ENCODE results near the gene OBP2A.

The OBP2A gene

DNA sequence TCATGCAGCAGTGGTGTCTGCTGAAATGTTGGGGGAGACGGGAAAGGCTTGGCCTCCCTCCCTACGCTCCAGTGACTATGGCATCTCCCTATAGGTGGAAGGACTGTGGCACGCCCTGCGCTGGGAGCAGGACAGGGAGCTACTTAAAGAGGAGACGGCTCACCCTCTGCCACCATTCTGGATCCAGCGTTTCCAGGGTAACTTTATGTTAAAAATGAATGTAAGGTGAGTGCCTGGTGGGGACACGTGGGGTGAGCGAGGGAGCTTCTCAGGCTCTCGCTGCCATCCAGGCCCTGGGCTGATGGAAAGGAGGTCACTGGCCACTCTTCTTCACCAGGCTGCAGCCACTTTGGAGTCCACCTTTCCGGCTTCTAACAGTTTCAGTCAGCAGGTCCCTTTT, 31.3 kb downstream of the OBP2A start:
- Histone ChIP-seq H3K4me1 (ENCODE audit: control insufficient read depth in 5 of 5, insufficient read depth in 5 of 5, low read length in 5 of 5) (no peaks in the 10 kb centered on the region), H3K27me3 (ENCODE audit: control insufficient read depth in 5 of 5, insufficient read depth in 4 of 5, low read length in 5 of 5) (peaks cover 0 to 21% (median 9%) of the 10 kb centered on the region in 5 donors), H3K9ac (ENCODE audit: low read length in 5 of 5) (no peak overlapping the region), H3K4me3 (ENCODE audit: low read depth in 1 of 5, low read length in 5 of 5) (no peak overlapping the region), H3K27ac (ENCODE audit: low read depth, low read length) (no peak overlapping the region), H3K36me3 (ENCODE audit: control insufficient read depth in 5 of 5, insufficient read depth in 5 of 5, low read length in 5 of 5) (no peaks in the 10 kb centered on the region), H3K9me3 (ENCODE audit: control insufficient read depth in 5 of 5, low read length in 5 of 5) (peaks cover 0 to 3% (median 0%) of the 10 kb centered on the region in 5 donors)

DNA sequence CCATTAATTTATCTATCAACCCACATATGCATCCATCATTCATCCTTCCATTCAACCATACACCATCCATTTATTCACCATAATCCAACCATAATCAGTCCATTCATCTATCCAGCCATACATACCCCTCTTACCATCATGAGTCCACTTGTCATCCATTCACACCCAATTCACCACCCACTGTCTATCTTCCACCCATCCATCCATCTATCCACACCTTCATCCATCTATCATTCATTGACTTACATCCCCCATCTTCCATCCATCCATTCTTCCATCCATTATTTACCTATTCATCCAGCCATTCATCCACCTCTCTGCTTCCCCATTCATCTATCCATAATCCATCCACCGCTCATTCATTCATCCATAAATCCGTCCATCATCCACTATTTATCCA, 33.4 kb downstream of the OBP2A start:
- H3K4me3 ChIP-seq (ENCODE audit: low read depth in 1 of 5, low read length in 5 of 5), result no peak overlapping the region
- H3K27me3 ChIP-seq (ENCODE audit: control insufficient read depth in 5 of 5, insufficient read depth in 4 of 5, low read length in 5 of 5), result peaks cover 3 to 28% (median 14%) of the 10 kb centered on the region in 5 donors
- no peak overlapping the region for H3K9ac ChIP-seq (ENCODE audit: low read length in 5 of 5)
- no peaks in the 10 kb centered on the region for H3K36me3 ChIP-seq (ENCODE audit: control insufficient read depth in 5 of 5, insufficient read depth in 5 of 5, low read length in 5 of 5)
- no peak overlapping the region for H3K27ac ChIP-seq (ENCODE audit: low read depth, low read length)
- H3K9me3 ChIP-seq (ENCODE audit: control insufficient read depth in 5 of 5, low read length in 5 of 5), result peaks cover 0 to 3% (median 0%) of the 10 kb centered on the region in 5 donors
- peaks cover 0 to 2% (median 0%) of the 10 kb centered on the region in 5 donors for H3K4me1 ChIP-seq (ENCODE audit: control insufficient read depth in 5 of 5, insufficient read depth in 5 of 5, low read length in 5 of 5)

DNA sequence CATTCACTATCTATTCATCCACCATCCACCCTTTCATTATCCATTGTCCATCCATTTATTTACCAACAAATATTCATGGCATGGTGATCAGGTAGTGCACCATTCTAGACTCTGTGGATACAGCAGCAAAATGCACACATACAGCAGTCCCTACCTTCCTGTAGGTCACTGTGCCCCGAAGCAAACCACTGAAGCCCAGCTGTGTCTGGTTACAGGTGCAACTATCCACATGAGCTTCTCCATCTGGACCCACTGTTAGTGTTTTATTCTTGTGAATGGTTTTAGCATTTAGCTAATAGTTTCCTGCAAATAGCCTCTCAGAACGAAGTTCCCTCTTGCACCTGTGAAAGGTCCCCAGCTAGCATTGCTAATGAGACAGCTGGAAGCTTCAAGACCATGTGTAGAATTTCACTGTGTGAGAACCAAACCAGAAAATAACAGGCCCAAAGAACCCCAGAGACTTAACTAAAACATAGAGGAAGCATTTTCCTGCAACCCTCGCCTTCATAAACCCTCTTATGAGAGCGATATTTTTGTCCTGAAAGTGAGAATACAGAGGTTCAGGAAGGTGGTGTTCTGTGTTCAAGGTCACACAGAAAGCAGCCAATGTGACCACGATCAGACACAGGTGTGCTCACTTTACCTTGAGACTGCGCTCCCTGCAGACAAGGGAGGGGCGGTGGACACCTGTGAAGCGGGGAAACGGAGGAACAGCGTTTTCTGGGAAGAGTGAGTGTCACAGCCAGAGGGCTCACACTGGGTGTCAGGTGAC, 34.1 kb downstream of the OBP2A start:
- Histone ChIP-seq H3K36me3 (ENCODE audit: control insufficient read depth in 5 of 5, insufficient read depth in 5 of 5, low read length in 5 of 5) (no peaks in the 10 kb centered on the region), H3K9ac (ENCODE audit: low read length in 5 of 5) (no peak overlapping the region), H3K4me1 (ENCODE audit: control insufficient read depth in 5 of 5, insufficient read depth in 5 of 5, low read length in 5 of 5) (peaks cover 0 to 7% (median 0%) of the 10 kb centered on the region in 5 donors), H3K9me3 (ENCODE audit: control insufficient read depth in 5 of 5, low read length in 5 of 5) (peaks cover 0 to 3% (median 0%) of the 10 kb centered on the region in 5 donors), H3K27ac (ENCODE audit: low read depth, low read length) (no peak overlapping the region), H3K4me3 (ENCODE audit: low read depth in 1 of 5, low read length in 5 of 5) (no peak overlapping the region), H3K27me3 (ENCODE audit: control insufficient read depth in 5 of 5, insufficient read depth in 4 of 5, low read length in 5 of 5) (peaks cover 3 to 26% (median 11%) of the 10 kb centered on the region in 5 donors)

DNA sequence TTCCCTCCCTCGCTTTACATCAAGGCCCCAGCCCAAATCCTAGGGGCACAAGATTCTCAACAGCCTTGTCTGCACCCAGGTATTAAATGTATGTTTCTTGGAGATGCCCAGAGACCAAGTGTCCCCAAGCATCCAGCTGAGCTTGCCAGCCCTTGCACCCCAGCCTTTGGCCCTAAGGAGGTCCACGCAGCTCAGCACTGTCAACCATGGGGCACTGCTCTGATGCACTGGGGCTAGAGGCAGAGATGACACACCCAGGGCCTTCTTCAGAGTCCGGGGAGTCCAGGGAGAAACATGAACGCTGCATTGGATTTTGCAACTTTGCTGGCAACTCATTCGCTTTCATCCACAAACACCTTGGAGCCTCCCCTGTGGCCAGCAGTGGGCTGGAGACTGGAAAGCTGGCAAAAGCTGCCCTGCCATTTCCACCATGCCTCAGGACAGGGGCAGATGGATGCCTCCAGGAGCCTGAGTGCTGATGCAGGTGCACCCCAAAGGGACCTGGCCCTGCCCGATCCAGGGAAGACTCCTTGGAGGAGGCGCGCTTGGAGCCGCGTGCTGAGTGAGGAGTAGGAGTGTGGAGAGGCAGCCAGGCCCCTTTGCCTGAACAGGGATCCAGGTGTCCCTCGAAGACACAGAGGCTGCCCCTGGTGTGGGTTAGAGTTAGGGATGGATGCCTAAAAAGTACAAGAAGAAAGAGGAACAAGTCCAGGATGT, 34.9 kb downstream of the OBP2A start:
- H3K9ac ChIP-seq (ENCODE audit: low read length in 5 of 5), result no peak overlapping the region
- H3K27me3 ChIP-seq (ENCODE audit: control insufficient read depth in 5 of 5, insufficient read depth in 4 of 5, low read length in 5 of 5), result peaks cover 3 to 27% (median 11%) of the 10 kb centered on the region in 5 donors
- no peak overlapping the region for H3K27ac ChIP-seq (ENCODE audit: low read depth, low read length)
- H3K9me3 ChIP-seq (ENCODE audit: control insufficient read depth in 5 of 5, low read length in 5 of 5), result peaks cover 0 to 3% (median 0%) of the 10 kb centered on the region in 5 donors
- peaks cover 0 to 7% (median 0%) of the 10 kb centered on the region in 5 donors for H3K4me1 ChIP-seq (ENCODE audit: control insufficient read depth in 5 of 5, insufficient read depth in 5 of 5, low read length in 5 of 5)
- no peaks in the 10 kb centered on the region for H3K36me3 ChIP-seq (ENCODE audit: control insufficient read depth in 5 of 5, insufficient read depth in 5 of 5, low read length in 5 of 5)
- H3K4me3 ChIP-seq (ENCODE audit: low read depth in 1 of 5, low read length in 5 of 5), result no peak overlapping the region

DNA sequence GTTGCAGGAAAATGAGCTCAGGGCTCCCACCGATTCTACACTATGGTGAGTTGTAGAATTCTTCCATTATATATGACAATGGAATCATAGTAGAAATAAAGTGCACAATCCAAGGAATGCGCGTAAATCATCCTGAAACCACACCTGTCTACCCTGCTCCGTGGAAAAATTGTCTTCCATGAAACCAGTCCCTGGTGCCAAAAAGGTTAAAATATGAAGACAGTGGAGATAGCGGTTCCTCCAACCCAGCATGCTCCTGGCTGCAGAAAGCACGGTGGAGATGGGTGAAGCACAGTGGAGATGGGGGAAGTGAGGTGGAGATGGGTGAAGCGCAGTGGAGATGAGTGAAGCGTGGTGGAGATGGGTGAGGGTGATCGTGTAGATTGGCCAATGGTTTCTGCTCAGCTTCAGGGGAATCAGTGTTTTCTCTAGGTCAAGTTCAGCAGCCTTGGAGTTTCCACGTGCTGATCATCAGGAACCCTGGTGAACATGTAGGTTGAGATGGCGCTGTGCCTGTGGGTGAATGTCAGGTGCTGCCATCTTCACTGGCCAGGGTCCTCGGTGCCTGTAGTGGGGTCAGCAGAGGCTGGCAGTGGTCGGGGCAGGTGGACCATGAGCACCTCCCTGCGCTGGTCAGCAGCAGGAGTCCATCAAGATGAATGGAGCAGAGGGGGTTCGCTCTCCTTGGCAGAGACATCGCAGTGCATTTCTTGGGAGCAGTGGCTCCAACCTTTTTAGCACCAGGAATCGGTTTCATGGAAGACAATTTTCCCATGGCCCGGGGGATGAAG, 35.9 kb downstream of the OBP2A start:
- H3K9ac ChIP-seq (ENCODE audit: low read length in 5 of 5), result no peak overlapping the region
- peaks cover 0 to 3% (median 0%) of the 10 kb centered on the region in 5 donors for H3K9me3 ChIP-seq (ENCODE audit: control insufficient read depth in 5 of 5, low read length in 5 of 5)
- peaks cover 6 to 27% (median 11%) of the 10 kb centered on the region in 5 donors for H3K27me3 ChIP-seq (ENCODE audit: control insufficient read depth in 5 of 5, insufficient read depth in 4 of 5, low read length in 5 of 5)
- peaks cover 0 to 7% (median 0%) of the 10 kb centered on the region in 5 donors for H3K4me1 ChIP-seq (ENCODE audit: control insufficient read depth in 5 of 5, insufficient read depth in 5 of 5, low read length in 5 of 5)
- no peak overlapping the region for H3K27ac ChIP-seq (ENCODE audit: low read depth, low read length)
- H3K36me3 ChIP-seq (ENCODE audit: control insufficient read depth in 5 of 5, insufficient read depth in 5 of 5, low read length in 5 of 5), result no peaks in the 10 kb centered on the region
- no peak overlapping the region for H3K4me3 ChIP-seq (ENCODE audit: low read depth in 1 of 5, low read length in 5 of 5)

DNA sequence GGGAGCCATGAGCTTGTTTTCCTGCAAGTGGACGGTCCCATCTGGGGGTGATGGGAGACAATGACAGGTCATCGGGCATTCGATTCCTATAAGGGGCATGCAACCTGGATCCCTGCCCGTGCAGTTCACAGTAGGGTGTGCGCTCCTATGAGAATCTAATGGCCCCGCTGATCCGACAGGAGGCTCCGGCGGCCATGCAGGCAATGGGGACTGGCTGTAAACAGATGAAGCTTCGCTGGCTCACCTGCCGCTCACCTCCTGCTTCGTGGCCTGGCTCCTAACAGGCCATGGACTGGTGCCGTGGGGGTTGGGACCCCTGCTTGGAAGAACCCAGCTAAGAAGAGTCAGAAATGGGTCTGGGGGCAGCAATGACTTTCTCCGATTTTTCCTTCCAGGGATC, 36.6 kb downstream of the OBP2A start:
- peaks cover 6 to 30% (median 11%) of the 10 kb centered on the region in 5 donors for H3K27me3 ChIP-seq (ENCODE audit: control insufficient read depth in 5 of 5, insufficient read depth in 4 of 5, low read length in 5 of 5)
- no peaks in the 10 kb centered on the region for H3K36me3 ChIP-seq (ENCODE audit: control insufficient read depth in 5 of 5, insufficient read depth in 5 of 5, low read length in 5 of 5)
- no peak overlapping the region for H3K27ac ChIP-seq (ENCODE audit: low read depth, low read length)
- H3K4me3 ChIP-seq (ENCODE audit: low read depth in 1 of 5, low read length in 5 of 5), result no peak overlapping the region
- H3K4me1 ChIP-seq (ENCODE audit: control insufficient read depth in 5 of 5, insufficient read depth in 5 of 5, low read length in 5 of 5), result peaks cover 0 to 7% (median 0%) of the 10 kb centered on the region in 5 donors
- peaks cover 0 to 3% (median 0%) of the 10 kb centered on the region in 5 donors for H3K9me3 ChIP-seq (ENCODE audit: control insufficient read depth in 5 of 5, low read length in 5 of 5)
- no peak overlapping the region for H3K9ac ChIP-seq (ENCODE audit: low read length in 5 of 5)

DNA sequence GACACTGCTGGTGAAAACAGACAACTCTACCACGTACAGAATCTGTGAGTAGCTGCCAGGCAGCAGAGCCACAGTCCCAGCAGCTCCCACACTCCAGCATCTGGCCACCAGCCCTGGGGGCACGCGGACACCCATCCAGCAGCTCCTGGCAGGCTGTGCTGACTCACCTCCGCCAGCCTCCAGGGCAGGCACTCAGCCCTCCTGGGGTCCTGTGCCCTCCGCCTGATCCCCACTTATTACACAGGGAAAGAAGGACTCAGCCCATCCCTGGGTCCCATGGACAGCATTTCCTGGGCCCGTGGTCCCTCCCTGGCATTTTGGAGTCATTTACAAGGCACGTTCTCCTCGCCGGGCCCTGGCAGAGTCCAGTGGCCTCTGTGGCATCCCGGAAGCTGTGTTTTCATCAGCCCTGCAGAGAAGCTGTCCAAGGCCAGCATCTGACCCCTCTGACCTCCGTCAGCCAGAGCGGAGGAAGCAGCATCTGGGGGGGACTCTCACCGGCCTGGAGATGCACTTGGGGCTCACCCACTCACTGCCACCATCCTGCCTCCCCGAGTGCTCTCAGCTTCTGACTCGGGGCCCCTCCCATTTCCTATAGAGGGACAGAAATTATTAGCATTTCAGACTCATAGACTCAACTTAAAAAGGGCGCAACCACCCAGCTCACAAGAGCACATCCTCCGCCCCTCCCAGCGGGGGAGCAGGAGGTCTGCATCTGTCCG, 37.2 kb downstream of the OBP2A start:
- H3K4me3 ChIP-seq (ENCODE audit: low read depth in 1 of 5, low read length in 5 of 5), result no peak overlapping the region

DNA sequence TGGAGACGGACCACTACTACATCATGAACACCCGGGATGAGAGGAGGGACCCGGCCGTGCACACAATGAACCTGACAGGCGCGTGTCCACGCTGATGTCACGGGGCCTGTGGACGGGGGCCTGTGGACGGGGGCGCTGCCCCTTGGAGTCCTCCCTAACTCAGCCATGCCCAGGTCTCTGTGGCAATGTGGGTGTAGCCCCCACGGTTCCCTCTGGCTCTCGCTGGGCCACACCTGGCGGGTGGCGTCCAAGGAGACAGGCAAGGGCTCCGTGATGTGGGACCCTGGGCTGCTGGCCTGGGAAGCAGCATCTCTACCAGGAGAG, 37.7 kb downstream of the OBP2A start:
- peaks cover 0 to 7% (median 0%) of the 10 kb centered on the region in 5 donors for H3K4me1 ChIP-seq (ENCODE audit: control insufficient read depth in 5 of 5, insufficient read depth in 5 of 5, low read length in 5 of 5)
- no peaks in the 10 kb centered on the region for H3K36me3 ChIP-seq (ENCODE audit: control insufficient read depth in 5 of 5, insufficient read depth in 5 of 5, low read length in 5 of 5)
- H3K4me3 ChIP-seq (ENCODE audit: low read depth in 1 of 5, low read length in 5 of 5), result no peak overlapping the region
- peaks cover 6 to 30% (median 11%) of the 10 kb centered on the region in 5 donors for H3K27me3 ChIP-seq (ENCODE audit: control insufficient read depth in 5 of 5, insufficient read depth in 4 of 5, low read length in 5 of 5)
- H3K27ac ChIP-seq (ENCODE audit: low read depth, low read length), result no peak overlapping the region
- peaks cover 0 to 3% (median 0%) of the 10 kb centered on the region in 5 donors for H3K9me3 ChIP-seq (ENCODE audit: control insufficient read depth in 5 of 5, low read length in 5 of 5)
- H3K9ac ChIP-seq (ENCODE audit: low read length in 5 of 5), result no peak overlapping the region

More for the DNA sequence above, 37.2 kb downstream of the OBP2A start:
- H3K9ac ChIP-seq (ENCODE audit: low read length in 5 of 5), result no peak overlapping the region
- H3K9me3 ChIP-seq (ENCODE audit: control insufficient read depth in 5 of 5, low read length in 5 of 5), result peaks cover 0 to 3% (median 0%) of the 10 kb centered on the region in 5 donors
- H3K27ac ChIP-seq (ENCODE audit: low read depth, low read length), result no peak overlapping the region
- peaks cover 0 to 7% (median 0%) of the 10 kb centered on the region in 5 donors for H3K4me1 ChIP-seq (ENCODE audit: control insufficient read depth in 5 of 5, insufficient read depth in 5 of 5, low read length in 5 of 5)
- H3K36me3 ChIP-seq (ENCODE audit: control insufficient read depth in 5 of 5, insufficient read depth in 5 of 5, low read length in 5 of 5), result no peaks in the 10 kb centered on the region
- H3K27me3 ChIP-seq (ENCODE audit: control insufficient read depth in 5 of 5, insufficient read depth in 4 of 5, low read length in 5 of 5), result peaks cover 6 to 30% (median 11%) of the 10 kb centered on the region in 5 donors

DNA sequence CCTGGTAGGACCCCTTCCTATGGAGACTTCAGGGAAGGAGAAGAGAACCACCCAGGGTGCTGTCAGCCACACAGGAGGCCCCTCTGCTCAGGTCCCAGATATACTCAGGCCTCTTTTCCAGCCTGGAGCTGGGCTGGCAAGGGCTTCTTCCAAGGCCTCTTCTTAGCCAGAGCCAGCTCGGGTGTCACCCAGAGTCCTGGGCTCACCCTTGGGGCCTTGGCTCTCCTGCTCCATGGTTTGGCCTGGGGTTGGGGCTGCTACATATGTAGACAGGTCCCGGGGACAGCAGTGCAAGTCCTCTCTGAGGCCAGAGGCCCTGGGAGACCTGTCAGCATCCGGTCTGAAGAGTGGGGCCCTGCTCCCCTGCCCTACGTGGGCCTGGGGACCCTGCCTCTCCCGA, 38.4 kb downstream of the OBP2A start:
- Histone ChIP-seq H3K27me3 (ENCODE audit: control insufficient read depth in 5 of 5, insufficient read depth in 4 of 5, low read length in 5 of 5) (peaks cover 6 to 32% (median 12%) of the 10 kb centered on the region in 5 donors), H3K4me1 (ENCODE audit: control insufficient read depth in 5 of 5, insufficient read depth in 5 of 5, low read length in 5 of 5) (peaks cover 0 to 7% (median 0%) of the 10 kb centered on the region in 5 donors), H3K9me3 (ENCODE audit: control insufficient read depth in 5 of 5, low read length in 5 of 5) (peaks cover 0 to under 1% (median 0%) of the 10 kb centered on the region in 5 donors), H3K9ac (ENCODE audit: low read length in 5 of 5) (no peak overlapping the region), H3K27ac (ENCODE audit: low read depth, low read length) (no peak overlapping the region), H3K4me3 (ENCODE audit: low read depth in 1 of 5, low read length in 5 of 5) (no peak overlapping the region), H3K36me3 (ENCODE audit: control insufficient read depth in 5 of 5, insufficient read depth in 5 of 5, low read length in 5 of 5) (no peaks in the 10 kb centered on the region)

Data from subcutaneous abdominal adipose tissue (tissue), 5 donors.